GM19023 (cell line): ENCODE results near the gene HLCS.

Source experiments
- ATAC-seq: cut with Tn5 transposase; IDR thresholded peaks from one replicate; pipeline ENCODE4 v1.9.1; 2021; ENCODE audit warnings: mild to moderate bottlenecking, moderate library complexity; ENCODE audit not compliant: unreplicated experiment

The HLCS gene

GRCh38 chr21:36887963-36888362 is 78.5 kb downstream of the HLCS start:
- no peak for ATAC-seq

DNA sequence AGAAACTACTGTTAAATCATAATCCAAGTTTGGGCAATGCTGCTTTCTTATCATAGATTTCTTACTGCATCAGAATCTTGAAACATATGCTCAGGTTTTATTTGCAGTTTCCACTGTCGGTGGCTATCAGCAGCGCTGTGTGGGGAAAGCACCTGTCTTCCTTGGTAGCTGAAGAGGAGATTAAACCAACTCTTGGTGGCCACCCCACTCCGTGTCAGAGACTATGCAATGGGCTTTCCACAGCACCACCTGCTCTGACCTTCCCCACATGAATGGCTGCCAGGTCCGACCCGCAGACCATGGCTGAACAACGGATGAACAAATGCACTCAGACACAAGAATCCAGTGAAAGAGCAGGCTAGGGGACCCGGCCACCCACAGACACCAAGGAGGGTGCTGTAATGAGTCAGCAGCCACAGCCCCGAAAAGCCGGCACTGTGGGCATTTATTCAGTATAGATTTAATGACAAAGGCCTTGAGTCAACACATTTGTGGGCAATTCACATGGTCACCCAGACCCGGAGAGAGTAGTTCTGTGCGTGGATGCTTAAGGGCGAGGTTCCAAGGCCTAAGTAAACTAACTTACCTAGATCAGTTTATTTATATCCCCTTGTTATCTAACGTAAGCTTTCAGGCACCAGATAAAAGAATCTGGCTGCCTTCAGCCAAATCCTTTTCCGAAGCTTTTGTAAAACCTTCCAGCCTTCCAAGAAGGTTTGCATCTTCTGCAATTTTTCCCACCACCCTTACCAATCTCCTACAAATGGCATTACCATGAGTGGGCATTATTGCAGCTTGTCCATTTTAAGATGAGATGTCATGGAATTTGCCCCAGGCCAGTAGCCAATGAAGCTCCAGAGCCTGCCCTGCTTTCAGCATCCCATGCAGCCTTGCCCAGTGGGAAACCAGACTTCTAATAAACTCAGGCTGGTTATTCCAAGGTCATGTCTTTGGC is 82.7 kb downstream of the HLCS start:
- no peak for ATAC-seq

- ATAC-seq: no peak
Observed at GRCh38 chr21:36882776-36883175, 83.7 kb downstream of the HLCS start.

DNA sequence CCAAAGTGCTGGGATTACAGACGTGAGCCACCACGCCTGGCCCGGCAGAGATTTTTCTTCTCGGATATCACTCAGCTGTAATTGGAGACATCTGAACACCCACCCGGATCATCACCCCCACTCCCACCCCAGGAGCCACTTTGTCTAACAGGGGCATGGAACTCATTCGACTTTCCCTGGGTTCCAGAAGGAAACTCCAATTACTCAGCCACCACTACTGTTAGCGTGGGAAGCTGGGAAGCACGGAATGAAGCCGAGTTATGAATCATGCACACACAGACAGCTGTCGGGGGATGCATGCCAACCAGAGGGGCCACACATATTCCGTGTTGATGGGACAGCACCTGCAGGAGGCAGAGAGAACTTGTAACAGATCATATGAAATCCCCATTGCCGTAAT is 85.2 kb downstream of the HLCS start:
- ATAC-seq: no peak

GRCh38 chr21:36879827-36880226 is 86.6 kb downstream of the HLCS start:
- ATAC-seq: no peak

DNA sequence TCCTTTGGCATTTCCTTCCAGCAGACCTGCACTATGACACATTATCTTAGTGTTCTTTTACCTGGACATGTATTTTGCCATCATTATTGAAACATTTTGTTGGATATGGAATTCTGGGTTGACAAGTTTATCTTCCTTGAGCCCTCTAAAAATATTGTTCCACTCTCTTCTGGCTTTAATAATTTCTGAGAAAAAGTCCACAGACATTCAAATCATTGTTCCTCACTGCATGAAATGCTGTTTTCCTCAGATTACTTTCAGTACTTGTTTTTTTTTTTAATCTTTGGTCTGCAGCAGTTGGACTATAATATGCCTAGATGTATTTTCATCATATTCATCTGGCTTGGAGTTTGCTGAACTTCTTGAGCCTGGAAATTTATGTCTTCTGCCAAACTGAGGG is 88.7 kb downstream of the HLCS start:
- no peak for ATAC-seq

GRCh38 chr21:36874665-36875064 is 91.8 kb downstream of the HLCS start:
- ATAC-seq: no peak

DNA sequence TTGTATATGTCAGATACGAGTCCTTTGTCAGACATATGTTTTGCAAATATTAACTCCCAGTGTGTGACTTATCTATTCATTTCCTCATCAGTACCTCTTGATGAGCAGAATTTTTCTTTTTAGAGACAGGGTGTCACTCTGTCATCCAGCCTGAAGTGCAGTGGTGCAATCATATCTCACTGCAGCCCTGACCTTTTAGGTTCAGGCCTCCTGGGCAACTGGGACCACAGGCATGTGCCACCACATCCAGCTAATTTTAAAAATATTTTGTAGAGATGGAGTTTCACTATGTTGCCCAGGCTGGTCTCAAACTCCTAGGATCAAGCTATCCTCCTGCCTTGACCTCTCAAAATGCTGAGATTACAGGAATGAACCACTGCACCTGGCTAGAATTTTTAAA is 93.0 kb downstream of the HLCS start:
- ATAC-seq: no peak

DNA sequence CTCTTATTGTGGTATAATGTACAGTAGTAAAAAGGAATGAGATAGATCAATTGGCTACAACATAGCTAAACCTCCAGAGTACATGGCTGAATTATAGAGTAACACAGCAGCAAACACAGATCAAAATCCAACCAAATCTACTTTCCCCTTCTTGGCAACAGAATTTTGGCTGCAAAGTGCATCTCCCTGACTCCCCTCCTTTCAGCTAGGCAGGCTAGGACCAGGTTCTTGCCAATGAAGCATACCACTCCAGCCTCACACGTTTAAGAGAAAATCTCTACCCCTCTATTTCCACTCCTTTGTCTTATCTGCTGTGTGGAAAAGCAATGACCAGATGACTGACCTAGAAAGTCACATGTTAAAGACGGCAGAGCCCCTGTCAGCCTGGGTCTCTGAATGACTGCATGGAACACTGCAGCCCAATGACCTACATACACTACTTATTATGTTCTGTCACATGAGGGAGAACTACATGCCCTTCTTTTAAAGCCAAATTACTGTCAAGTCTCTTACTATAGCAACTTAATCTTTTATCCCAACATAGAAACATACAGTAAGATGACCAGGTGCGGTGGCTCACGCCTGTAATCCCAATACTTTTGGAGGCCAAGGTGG is 99.1 kb downstream of the HLCS start:
- no peak for ATAC-seq

GRCh38 chr21:36866419-36866818 is 100.0 kb downstream of the HLCS start:
- ATAC-seq: no peak

GRCh38 chr21:36864974-36865373 is 101.5 kb downstream of the HLCS start:
- no peak for ATAC-seq

DNA sequence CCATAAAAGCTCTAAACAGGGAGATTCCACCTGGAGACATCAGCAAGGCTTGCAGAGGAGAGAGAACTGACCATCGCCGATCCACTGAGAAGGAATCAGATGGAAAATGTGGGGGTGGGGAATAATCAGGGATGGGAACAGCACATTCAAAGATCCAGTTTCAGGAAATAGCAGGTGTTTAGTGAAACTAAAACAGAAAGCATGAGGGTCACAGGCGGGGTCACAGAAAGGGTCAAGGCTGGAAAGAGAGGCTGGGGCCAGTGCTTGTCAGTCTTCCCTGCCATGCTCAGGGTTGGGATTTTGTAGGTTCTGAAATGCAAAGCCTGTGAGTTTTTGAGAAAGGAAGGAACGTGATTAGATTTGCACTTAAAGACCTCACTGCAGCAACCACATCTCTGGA is 103.2 kb downstream of the HLCS start:
- ATAC-seq: no peak

GRCh38 chr21:36861595-36862323 is 104.7 kb downstream of the HLCS start:
- no peak for ATAC-seq

DNA sequence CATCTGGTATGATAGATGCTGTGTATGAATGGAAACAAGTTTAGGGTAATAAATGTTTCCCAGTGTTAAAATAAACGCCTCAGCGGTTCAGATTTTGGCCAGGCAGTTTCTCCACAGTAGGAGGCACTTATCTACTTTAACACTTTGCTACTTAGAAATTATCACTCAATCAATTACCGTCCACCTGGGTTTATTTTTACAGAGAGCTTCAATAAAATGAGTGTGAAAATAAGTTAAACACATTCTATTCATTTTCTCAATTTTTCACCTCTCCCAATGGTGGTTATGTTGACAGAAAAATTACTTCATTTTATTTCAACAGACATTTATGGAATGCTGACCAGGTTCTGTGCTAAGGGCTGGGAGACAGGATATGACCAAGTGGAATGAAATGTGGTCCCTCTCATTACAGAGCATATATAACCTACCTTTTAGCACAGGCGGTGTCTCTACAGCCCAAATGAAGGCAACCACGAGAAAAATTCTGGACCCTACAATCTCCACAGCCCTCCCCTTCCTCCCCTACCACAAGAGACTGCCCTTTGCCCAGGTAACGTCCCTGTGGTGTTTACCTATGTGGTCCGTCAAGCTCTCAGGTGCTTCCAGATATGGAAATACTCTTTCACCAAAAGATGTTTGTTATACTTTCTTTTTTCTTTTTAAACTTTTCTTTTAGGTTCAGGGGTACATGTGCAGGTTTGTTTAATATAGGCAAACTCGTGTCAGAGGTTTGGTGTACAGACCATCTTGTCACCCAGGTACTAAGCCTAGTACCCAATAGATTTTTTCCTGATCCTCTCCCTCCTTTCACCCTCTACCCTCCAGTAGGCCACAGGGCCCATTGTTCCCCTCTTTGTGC is 105.5 kb downstream of the HLCS start:
- no peak for ATAC-seq

DNA sequence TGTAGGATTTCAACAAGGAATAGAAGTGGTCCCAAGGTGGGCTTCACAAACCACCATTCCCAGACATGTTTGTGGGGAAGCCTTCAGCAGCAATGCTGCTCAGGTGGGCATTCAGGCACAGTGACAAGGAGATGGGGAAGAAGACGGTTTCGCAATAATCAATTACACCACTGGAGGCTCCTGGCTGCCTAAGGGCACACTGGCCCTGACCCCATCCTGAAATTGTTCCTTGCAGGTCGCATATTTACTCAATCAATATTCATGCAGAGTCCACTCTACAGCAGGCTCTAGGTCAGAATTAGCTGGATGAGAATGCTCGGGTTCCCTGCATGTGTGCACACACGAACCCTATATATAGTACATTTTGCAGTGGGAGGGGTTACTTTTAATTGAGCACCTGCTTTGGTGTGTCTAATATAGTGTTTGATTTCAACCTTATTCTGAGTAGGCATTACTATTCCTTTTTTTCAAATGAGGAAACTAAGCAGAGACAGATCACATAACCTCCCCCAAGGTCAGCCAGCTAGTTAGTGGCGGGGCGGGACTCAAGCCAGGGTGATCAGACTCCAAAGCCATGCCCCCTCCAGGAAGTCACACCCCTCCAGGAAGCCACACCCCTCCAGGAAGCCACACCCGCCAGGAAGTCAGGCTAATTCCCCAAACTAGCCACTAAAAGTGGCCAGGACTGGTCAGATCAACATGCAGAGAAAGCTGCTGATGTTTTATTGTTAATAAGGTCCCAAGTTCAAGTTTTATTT is 106.5 kb downstream of the HLCS start:
- no peak for ATAC-seq

DNA sequence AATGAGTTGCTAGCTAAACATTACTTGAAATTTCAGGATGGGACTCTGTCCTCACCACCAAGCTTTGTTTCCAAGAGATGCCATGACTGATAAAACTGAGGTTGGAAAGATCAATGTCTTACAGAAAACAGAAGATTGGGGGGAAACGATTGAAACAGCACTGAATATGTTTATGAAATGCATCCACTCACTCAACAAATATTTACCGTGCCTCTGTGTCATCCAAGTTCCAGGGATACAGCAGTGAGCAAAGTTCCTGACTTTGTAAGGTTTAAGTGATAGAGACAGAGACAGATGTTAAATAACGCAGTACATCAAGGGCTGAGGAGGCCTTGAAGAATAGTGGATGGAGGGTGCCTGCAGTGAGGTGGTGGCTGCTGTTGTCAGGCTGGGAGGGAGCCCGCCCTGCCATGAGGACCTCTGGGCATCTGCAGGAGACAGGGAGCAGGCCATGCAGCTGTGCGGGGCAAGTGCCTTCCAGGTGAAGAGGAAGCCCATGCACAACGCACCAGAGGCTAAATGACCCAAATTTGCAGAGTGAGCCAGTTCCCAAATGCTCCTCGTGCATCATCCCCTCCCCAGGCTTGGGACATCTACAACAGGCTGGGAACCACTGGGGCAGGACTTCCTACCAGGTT is 108.0 kb downstream of the HLCS start:
- no peak for ATAC-seq

GRCh38 chr21:36856643-36857042 is 109.8 kb downstream of the HLCS start:
- no peak for ATAC-seq

DNA sequence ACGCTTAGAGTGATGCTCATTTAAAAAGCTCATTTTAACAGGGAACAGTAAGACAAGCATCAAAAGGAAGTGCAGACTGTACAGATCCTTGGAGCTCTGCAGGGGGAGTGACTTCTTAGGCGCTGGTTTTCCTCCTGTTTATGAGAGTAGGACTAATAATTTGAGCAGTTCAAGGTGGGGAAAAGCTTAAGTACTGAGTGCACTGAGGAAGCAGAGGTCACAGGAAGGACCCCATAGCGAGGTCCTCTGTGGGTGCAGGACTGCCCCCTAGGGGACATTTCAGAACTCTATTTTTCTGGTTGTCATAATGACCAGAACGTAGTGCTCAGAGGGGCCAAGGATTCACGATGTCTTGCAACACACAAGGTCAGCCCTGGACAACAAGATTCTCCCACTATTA is 112.1 kb downstream of the HLCS start:
- ATAC-seq: no peak

DNA sequence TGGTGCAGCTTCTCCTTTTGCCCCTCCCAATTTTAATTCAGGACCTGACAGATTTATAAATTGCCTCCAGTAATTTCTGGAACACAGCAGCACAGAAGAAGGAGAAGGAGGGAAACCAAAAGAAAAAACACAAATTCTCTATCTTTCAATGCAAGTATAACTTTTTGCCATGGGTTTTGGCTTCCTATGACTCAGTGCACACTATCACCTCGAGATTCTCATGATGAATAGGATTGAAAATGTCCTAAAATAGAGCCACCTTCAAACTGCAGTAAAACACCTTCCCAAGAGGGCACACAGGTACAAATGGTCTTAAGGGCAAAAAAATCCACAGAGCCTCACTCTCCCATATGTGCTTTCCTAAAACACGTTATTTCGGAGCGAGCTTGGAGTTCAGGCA is 113.6 kb downstream of the HLCS start:
- no peak for ATAC-seq

DNA sequence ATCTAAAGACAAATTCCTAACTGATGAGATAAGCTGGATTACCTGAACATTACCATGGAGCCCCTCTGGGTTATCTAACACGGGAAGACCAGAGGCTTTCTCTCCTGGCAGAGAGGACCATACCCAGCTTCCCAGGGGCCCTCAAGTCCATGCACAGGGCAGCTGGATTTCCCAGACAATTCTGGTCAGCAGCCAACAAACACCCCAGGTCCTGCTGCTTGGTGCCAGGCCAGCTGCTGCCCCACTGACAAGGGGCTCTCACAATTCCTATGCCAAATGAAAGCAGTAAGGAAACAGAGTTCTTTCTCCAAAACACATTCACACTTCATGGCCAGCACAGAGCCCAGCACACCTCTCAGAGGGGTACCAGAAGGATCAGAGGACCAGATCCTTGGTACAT is 114.2 kb downstream of the HLCS start:
- ATAC-seq: no peak
